Hepatocyte (in vitro differentiated cells): ENCODE results near the gene IQCH.

Experiments
- CTCF ChIP-seq: fragments of 200-600 bp; sonication (generic); IDR thresholded peaks from 2 replicates; pipeline ENCODE4 v1.5.1; 2016; ENCODE audit warnings: antibody characterized with exemption, mild to moderate bottlenecking; ENCODE audit not compliant: poor library complexity
- EZH2 ChIP-seq: fragments of 200-600 bp; sonication (generic); IDR thresholded peaks from 2 replicates; pipeline ENCODE4 v1.6.1; 2016; ENCODE audit warnings: antibody characterized with exemption, mild to moderate bottlenecking, borderline replicate concordance
- EZH2phosphoT487 ChIP-seq: fragments of 200-600 bp; sonication (generic); IDR thresholded peaks from one replicate; pipeline ENCODE4 v1.6.1; 2018; ENCODE audit warnings: antibody characterized with exemption, mild to moderate bottlenecking, low read depth, moderate library complexity; ENCODE audit not compliant: unreplicated experiment, severe bottlenecking

GRCh38 chr15:67232591-67232990 lies 22.0 kb upstream of the IQCH start:
- TF ChIP-seq EZH2, result no peak
- TF ChIP-seq CTCF, result no peak
- no peak for TF ChIP-seq EZH2phosphoT487
